Stimulated activated memory B cell treated with anti-CD40 and anti-IgM and Interleukin-4, amounts not matched to agents 10 μg/mL and 1 μg/mL and 100 μg/mL, for 72 hours (primary cell): Measurements from ENCODE around the gene LRRC59.

Experiments used
- ATAC-seq: fragments of 150-1000 bp; cut with Tn5 transposase; 2 replicates; pipeline ENCODE4 v1.10.0; 2021
- H3K27ac Mint-ChIP-seq: one replicate; pipeline ENCODE4 v1.8.0; 2022; ENCODE audit warnings: mild to moderate bottlenecking, mixed read lengths
- H3K27me3 Mint-ChIP-seq: one replicate; pipeline ENCODE4 v1.8.0; 2022; ENCODE audit warnings: mixed read lengths
- H3K36me3 Mint-ChIP-seq: one replicate; pipeline ENCODE4 v1.8.0; 2022; ENCODE audit warnings: mixed read lengths
- H3K4me1 Mint-ChIP-seq: one replicate; pipeline ENCODE4 v1.8.0; 2022; ENCODE audit warnings: mixed read lengths
- H3K4me3 Mint-ChIP-seq: one replicate; pipeline ENCODE4 v1.8.0; 2022; ENCODE audit warnings: mild to moderate bottlenecking, moderate library complexity, mixed read lengths
- H3K9me3 Mint-ChIP-seq: one replicate; pipeline ENCODE4 v1.8.0; 2022; ENCODE audit warnings: mixed read lengths

The LRRC59 gene

DNA sequence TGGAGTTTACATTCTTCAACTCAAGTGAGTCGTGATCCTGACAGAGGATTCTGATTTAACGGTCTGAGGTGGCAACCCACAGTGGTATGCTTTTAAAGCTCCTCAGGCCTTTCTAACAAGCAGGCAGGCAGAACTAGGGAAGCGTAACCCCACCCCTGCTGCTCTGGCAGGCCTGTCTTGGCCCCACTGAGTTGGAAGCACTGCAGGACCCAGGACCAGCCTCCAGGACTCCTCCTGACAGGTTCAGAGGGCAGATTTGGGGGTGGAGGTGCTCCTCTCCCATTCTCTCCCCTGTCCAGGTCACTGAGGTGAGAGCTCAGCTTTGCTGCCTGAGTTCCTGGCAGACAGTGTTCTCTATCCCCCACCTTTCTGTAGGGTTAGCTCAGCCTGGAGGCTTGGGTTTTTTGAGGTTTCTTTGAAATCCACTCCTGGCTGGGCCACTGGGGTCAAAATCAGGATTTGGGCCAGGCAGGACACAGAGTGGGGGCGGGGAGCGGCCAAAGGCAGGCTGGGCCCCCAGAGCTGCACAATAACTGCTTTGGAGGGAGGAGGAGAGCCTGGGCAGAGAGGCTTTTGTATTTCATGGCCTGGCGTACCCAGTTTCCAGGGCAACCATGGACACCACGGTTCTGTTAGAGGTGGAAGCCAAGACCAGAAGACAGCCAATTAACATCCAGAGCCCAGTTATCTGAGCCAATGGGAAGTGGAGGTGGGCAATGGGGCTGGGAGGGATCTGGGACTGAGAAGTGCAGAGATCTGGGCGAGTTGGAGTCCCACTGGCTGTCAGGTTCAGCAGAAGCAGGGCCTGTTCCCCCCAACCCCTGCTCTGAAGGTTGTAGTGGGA lies 33.9 kb downstream of the LRRC59 start:
- Mint-ChIP-seq H3K36me3 (peaks cover 24% of the 10 kb centered on the region), H3K27ac (no peak overlapping the region), H3K9me3 (no peaks in the 10 kb centered on the region), H3K27me3 (no peaks in the 10 kb centered on the region), H3K4me3 (no peak overlapping the region), H3K4me1 (peaks cover 10% of the 10 kb centered on the region)
- no peak for ATAC-seq

DNA sequence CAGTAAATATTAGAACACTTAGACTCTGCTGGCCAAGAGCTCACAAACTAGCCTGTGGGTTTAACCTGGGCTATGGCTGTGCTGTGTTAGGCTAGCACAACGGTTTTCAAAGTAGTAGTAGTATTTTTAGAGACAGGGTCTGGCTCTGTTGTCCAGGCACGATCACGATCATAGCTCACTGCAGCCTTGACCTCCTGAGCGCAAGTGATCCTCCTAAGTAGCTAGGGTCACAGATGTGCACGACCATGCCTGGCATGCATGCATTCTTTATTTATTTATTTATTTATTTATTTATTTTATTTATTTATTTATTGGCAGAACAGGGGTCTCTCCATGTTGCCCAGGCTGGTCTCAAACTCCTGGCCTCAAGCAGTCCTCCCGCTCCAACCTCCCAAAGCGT lies 34.7 kb downstream of the LRRC59 start:
- peaks cover 17% of the 10 kb centered on the region for H3K36me3 Mint-ChIP-seq
- no peak for ATAC-seq
- H3K4me1 Mint-ChIP-seq, result peaks cover 10% of the 10 kb centered on the region
- no peak overlapping the region for H3K4me3 Mint-ChIP-seq
- H3K27ac Mint-ChIP-seq, result no peak overlapping the region
- H3K9me3 Mint-ChIP-seq, result no peaks in the 10 kb centered on the region
- H3K27me3 Mint-ChIP-seq, result no peaks in the 10 kb centered on the region

DNA sequence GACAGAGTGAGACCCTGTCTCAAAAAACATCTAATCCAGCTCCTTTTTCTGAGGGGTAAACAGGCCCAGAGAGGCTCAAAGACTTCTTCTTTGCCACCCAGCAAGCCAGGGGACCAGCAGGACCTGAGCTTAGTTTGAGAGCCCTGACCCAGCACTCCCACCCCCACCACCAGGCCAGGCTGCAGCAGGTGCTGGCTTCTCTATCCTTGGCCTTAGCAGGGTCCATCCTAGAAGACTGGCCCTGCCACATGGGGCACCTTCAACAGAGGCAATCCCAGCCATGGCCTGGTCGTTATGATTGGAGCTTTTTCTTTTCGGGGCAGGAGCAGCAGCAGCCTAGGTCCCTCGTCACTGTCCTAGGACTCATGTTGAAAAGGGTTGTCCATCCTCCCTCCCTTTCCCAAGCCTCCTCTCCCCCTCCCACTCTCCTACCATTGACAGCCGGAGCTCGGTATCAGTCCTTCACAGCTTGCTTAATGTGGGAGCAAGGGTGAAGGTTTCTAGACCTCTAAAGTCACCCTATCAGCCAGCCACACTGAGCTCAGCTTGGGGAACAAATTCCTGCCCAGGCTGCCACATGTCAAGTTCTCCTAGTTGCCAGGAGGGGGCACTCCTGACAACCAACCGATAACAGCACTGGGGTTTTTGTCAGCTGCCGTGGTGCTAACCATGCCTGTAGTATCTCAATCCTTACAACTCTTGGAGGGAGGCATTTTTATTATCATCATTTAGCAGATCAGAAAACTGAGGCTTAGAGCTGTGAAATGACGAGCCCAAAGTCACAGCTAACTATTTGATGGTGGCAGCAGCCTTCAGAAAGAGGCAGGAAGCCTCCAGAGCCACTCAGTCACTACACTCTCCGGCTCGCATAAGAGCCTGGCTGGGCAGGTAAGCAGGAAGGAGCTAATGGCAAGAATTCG lies 35.5 kb downstream of the LRRC59 start:
- Mint-ChIP-seq H3K4me1 (peaks cover 10% of the 10 kb centered on the region), H3K9me3 (no peaks in the 10 kb centered on the region), H3K36me3 (peaks cover 17% of the 10 kb centered on the region), H3K27me3 (no peaks in the 10 kb centered on the region), H3K27ac (no peak overlapping the region), H3K4me3 (no peak overlapping the region)
- peak; percentile 75 for ATAC-seq

DNA sequence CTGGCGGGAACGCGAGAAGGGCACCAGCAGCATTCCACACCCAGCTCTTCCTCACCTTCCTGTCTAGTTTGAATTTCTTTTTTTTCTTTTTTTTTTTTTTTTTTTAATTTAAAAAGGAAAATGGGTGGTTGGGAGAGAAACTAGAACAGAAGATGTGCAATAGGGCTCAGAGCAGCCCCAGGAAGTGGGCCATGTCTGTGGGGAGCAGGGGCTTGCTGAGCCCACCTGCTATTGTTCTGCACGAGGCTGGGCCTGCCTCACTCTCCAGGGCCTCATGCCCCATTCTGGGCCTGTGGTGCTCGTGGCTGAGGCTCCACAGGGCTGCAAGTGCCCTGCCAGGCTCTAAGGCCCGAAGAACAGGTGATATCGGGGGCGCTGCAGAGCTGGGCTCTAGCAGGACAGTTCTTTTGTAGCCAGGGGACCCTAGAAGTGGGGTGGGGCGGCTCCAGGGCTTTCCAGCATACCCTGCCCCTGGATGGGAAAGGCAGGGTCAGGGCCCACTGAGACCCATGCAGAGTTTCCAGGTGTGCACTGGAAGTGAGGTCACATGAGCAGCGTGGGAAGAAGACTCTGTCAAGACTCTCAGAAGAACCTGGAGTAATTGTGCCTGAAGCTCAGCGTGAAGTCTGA lies 36.7 kb downstream of the LRRC59 start:
- Mint-ChIP-seq H3K36me3 (peaks cover 19% of the 10 kb centered on the region), H3K27me3 (no peaks in the 10 kb centered on the region), H3K27ac (no peak overlapping the region), H3K4me3 (no peak overlapping the region), H3K4me1 (peaks cover 10% of the 10 kb centered on the region), H3K9me3 (no peaks in the 10 kb centered on the region)
- no peak for ATAC-seq

DNA sequence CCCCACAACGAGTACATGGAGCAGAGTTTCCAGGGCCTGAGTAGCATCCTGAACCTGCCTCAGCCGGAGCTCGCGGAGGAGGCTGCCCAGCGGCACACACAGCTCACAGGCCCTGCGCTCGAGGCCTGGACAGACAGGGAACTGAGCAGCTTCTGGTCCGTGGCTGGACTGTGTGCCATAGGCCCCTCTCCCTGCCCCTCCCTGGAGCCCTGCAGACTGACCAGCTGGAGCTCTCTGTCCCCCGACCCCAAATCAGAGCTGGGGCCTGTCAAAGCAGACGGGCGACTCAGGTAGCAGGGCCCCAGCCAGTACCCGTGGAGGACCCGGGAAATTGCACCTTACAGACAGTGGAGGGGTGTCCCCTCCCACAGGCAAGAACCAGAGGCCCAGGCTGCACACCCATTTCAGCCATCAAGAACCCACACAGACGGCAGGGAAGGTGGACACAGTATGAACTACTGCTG lies 37.3 kb downstream of the LRRC59 start:
- ATAC-seq, result no peak
- Mint-ChIP-seq H3K9me3 (no peaks in the 10 kb centered on the region), H3K27me3 (no peaks in the 10 kb centered on the region), H3K36me3 (peaks cover 15% of the 10 kb centered on the region), H3K27ac (no peak overlapping the region), H3K4me3 (no peak overlapping the region), H3K4me1 (peaks cover 10% of the 10 kb centered on the region)

DNA sequence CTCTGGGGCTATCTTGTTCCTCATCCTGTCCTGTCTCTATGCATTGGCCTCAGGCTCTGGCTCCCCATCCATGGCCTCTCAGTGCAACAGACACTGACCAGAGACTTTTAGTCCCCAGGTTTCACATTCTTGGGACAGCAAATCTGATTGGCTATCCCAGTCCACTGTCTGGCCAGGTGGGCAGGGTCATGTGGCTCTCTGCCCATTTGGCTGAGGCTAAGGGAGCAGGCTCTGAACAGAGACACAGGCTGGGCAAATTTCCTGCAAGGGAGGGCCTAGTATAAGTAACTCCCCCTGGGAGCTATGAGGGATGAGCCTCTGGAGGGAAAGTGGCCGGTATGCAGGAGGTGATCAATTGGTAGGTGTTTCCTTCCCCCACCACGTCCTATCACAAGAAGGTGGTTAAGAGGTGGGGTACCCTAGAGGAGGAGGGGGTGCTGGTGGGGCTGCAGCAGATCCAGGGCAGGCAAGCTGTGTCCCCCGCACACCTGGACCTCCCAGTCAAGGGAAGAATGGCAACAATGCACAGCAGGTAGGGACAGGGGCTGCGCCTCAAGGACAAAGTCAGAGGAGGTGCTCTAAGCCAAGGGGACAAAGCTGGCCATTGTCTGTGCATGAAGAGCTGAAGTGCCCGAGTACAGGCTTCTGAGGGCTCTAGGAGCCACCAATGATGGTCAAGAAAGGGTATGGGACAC lies 38.2 kb downstream of the LRRC59 start:
- Mint-ChIP-seq H3K4me1 (peaks cover 10% of the 10 kb centered on the region), H3K27ac (no peak overlapping the region)

DNA sequence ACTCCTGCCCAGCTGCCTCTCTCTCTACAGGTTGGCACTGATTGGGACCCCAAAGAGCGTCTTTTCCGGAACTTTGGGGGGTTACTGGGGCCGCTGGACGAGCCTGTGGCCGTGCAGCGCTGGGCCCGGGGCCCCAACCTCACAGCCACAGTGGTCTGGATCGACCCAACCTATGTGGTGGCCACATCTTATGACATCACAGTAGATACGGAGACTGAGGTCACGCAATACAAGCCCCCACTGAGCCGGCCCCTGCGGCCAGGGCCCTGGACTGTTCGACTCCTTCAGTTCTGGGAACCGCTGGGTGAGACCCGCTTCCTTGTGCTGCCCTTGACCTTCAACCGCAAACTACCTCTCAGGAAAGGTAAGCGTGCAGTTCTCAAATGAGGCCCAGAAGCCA lies 39.1 kb downstream of the LRRC59 start:
- H3K36me3 Mint-ChIP-seq, result peaks cover 19% of the 10 kb centered on the region
- no peaks in the 10 kb centered on the region for H3K9me3 Mint-ChIP-seq
- peaks cover 13% of the 10 kb centered on the region for H3K4me1 Mint-ChIP-seq
- no peak for ATAC-seq
- no peak overlapping the region for H3K4me3 Mint-ChIP-seq
- no peak overlapping the region for H3K27ac Mint-ChIP-seq
- no peaks in the 10 kb centered on the region for H3K27me3 Mint-ChIP-seq

More for the DNA sequence above, 38.2 kb downstream of the LRRC59 start:
- no peaks in the 10 kb centered on the region for H3K9me3 Mint-ChIP-seq
- peaks cover 13% of the 10 kb centered on the region for H3K36me3 Mint-ChIP-seq
- H3K4me3 Mint-ChIP-seq, result no peak overlapping the region
- ATAC-seq, result no peak
- no peaks in the 10 kb centered on the region for H3K27me3 Mint-ChIP-seq

DNA sequence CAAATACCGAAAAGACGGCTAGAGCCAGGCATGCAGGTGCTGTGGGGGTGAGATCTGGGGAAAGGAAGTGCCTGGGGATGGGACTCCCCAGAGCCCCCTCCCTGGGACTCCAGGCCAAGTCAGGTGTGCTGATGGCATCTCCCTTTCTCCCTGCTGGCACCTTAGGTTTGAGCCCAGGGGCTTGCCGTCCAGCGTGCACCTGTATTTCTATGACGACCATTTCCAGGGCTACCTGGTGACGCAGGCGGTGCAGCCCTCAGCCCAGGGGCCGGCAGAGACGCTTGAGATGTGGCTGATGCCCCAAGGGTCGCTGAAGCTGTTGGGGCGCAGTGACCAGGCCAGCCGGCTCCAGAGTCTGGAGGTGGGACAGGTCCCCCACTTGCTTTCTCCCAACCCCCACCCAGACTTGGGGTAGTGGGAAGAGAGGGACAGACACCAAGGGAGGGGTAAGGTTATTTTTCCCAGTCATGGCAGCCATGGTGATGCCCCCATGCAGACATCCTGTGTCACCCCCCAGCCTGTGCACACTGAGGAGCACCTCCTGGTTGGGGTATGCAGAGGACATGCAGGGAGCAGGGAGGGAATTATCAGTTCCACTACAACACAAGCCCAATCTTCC lies 40.3 kb downstream of the LRRC59 start:
- Mint-ChIP-seq H3K36me3 (peaks cover 22% of the 10 kb centered on the region), H3K27ac (no peak overlapping the region), H3K9me3 (no peaks in the 10 kb centered on the region), H3K27me3 (no peaks in the 10 kb centered on the region), H3K4me3 (no peak overlapping the region), H3K4me1 (peaks cover 14% of the 10 kb centered on the region)
- no peak for ATAC-seq

DNA sequence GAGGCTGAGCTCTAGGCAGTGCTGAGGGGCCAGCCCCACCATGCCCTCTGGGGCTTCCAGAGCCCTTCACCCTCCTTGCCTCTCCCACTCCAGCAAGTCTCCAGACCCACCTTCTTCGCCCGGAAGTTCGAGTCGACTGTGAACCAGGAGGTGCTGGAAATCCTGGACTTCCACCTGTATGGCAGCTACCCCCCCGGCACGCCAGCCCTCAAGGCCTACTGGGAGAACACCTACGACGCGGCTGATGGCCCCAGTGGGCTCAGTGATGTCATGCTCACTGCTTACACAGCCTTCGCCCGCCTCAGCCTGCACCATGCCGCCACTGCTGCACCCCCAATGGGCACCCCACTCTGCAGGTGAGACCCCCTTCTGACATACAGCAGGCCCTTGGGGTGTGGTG lies 40.9 kb downstream of the LRRC59 start:
- Mint-ChIP-seq H3K27ac (no peak overlapping the region), H3K4me1 (peaks cover 10% of the 10 kb centered on the region), H3K27me3 (no peaks in the 10 kb centered on the region), H3K4me3 (no peak overlapping the region), H3K36me3 (peaks cover 22% of the 10 kb centered on the region), H3K9me3 (no peaks in the 10 kb centered on the region)
- no peak for ATAC-seq

DNA sequence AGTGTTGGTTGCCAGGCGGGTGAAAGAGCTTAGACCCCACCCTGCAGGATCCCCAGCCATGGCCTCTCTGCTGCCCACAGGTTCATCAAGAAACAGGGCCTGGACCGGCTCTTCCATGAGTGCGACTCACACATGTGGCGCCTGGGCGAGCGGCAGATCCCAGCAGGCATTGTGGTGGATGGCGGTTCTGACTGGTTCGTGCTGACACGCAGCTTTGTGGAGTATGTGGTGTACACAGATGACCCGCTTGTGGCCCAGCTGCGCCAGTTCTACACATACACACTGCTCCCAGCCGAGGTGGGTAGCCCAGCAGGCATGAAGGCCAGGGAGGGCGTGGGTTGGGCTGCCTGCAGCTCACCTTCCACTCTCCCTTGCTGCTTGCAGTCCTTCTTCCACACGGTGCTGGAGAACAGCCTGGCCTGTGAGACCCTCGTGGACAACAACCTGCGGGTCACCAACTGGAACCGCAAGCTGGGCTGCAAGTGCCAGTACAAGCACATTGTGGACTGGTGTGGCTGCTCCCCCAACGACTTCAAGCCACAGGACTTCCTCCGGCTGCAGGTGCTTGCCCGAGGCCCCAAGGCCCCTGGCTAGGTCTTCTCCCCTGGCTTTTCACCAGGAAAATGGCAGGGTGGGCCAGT lies 41.5 kb downstream of the LRRC59 start:
- H3K4me3 Mint-ChIP-seq, result no peak overlapping the region

DNA sequence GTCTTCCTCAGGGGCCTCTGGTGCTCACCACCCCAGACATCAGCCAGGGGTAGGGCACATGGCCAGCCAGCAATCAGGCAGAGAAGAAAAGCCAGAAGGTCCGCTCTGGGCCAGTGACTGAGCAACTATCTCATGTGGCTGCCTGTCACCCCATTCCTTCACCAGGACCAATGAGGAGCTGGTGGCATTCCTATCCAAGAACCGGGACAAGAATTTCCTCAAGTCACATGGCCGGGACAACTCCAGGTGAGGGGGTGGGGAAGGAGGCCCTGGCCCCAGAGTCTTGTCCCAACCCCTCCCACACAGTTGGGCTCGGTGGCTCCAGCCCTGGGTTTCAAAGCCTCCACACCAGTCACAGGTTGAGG lies 42.0 kb downstream of the LRRC59 start:
- no peak for ATAC-seq
- H3K4me3 Mint-ChIP-seq, result no peak overlapping the region
- H3K9me3 Mint-ChIP-seq, result no peaks in the 10 kb centered on the region
- H3K27ac Mint-ChIP-seq, result no peak overlapping the region
- H3K4me1 Mint-ChIP-seq, result peaks cover 19% of the 10 kb centered on the region
- peaks cover 22% of the 10 kb centered on the region for H3K36me3 Mint-ChIP-seq
- H3K27me3 Mint-ChIP-seq, result no peaks in the 10 kb centered on the region

More for the DNA sequence above, 41.5 kb downstream of the LRRC59 start:
- no peaks in the 10 kb centered on the region for H3K27me3 Mint-ChIP-seq
- H3K36me3 Mint-ChIP-seq, result peaks cover 22% of the 10 kb centered on the region
- peaks cover 14% of the 10 kb centered on the region for H3K4me1 Mint-ChIP-seq
- no peak overlapping the region for H3K27ac Mint-ChIP-seq
- no peaks in the 10 kb centered on the region for H3K9me3 Mint-ChIP-seq
- ATAC-seq, result no peak

DNA sequence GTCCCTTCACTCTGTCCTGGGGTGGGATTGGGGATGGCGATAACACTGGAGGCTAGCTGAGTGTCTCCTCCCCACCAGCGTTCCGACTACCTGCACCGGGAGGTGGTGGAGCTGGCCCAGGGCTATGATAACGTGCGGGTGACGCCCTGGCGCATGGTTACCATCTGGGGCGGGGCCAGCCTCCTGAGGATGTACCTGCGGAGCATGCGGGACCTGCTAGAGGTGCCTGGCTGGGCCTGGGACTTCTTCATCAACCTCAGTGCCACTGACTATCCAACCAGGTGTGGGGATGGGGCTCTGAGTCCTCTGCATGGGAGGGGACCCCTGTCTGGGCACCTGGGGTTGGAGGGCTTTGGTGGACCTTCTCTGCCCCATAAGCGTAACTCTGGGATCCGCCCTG lies 42.5 kb downstream of the LRRC59 start:
- H3K4me1 Mint-ChIP-seq, result peaks cover 19% of the 10 kb centered on the region
- no peak overlapping the region for H3K4me3 Mint-ChIP-seq
- H3K27me3 Mint-ChIP-seq, result no peaks in the 10 kb centered on the region
- peaks cover 22% of the 10 kb centered on the region for H3K36me3 Mint-ChIP-seq
- no peaks in the 10 kb centered on the region for H3K9me3 Mint-ChIP-seq
- no peak overlapping the region for H3K27ac Mint-ChIP-seq
- ATAC-seq, result no peak

DNA sequence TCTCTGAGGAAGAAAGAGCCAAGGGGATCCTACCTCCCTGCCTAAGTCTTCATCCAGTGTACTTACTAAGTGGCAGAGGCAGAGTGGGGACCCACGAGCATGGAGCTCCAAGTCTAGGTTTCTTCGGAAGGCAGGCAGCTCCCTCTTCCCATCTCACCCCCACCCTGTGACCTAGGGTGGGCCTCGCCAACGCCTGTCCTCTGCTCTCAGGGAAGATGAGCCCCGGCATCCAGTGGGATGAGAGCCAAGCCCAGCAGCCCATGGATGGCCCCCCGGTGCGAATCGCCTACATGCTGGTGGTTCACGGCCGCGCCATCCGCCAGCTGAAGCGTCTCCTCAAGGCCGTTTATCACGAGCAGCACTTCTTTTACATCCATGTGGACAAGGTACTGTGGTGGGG lies 43.1 kb downstream of the LRRC59 start:
- Mint-ChIP-seq H3K4me3 (no peak overlapping the region), H3K4me1 (peaks cover 19% of the 10 kb centered on the region), H3K9me3 (no peaks in the 10 kb centered on the region), H3K27me3 (no peaks in the 10 kb centered on the region), H3K27ac (no peak overlapping the region), H3K36me3 (peaks cover 22% of the 10 kb centered on the region)
- no peak for ATAC-seq

DNA sequence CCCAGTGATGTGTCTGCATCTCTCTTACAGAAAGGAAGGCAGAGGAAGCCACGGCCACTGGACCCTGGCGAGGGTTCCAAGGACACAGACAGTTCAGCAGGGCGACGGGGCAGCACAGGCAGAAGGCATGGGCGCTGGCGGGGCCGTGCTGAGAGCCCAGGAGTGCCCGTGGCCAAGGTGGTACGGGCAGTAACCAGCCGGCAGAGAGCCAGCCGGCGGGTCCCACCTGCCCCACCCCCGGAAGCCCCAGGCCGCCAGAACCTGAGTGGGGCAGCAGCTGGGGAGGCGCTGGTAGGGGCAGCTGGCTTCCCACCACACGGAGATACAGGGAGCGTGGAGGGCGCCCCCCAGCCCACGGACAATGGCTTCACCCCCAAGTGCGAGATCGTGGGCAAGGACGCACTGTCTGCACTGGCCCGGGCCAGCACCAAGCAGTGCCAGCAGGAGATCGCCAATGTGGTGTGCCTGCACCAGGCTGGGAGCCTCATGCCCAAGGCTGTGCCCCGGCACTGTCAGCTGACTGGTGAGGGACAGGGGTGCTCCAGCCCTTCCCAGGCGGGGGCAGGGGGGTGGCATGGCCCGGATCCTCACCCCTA lies 43.6 kb downstream of the LRRC59 start:
- Mint-ChIP-seq H3K9me3 (no peaks in the 10 kb centered on the region), H3K4me3 (no peak overlapping the region), H3K4me1 (peaks cover 24% of the 10 kb centered on the region), H3K27me3 (no peaks in the 10 kb centered on the region), H3K27ac (no peak overlapping the region), H3K36me3 (peaks cover 22% of the 10 kb centered on the region)
- ATAC-seq, result no peak
